K562 (cell line): ENCODE measurements around the gene ADGRG1. TPM values are rescaled to one million over a fixed set of nuclear protein-coding genes. Genes with fewer than 3 reads are reported as not detected.
A peak's percentile ranks its signal among the peaks of the same experiment; 100 is the strongest.

Experiments used
- BMI1 ChIP-seq: fragments of 150-350 bp; IDR thresholded peaks from 2 replicates; pipeline ENCODE4 v1.6.1; 2014; ENCODE audit warnings: low read length
- EP300 ChIP-seq: IDR thresholded peaks from 2 replicates; pipeline ENCODE4 v1.6.1; 2012; ENCODE audit warnings: low read length, improper control_type of control experiment
- GTF2E2 ChIP-seq: fragments of 200-800 bp; sonication (Bioruptor generic); IDR thresholded peaks from 2 replicates; pipeline ENCODE4 v1.6.1; 2016; ENCODE audit warnings: missing genetic modification characterization, missing compliant biosample characterization
- HINFP ChIP-seq: fragments of 450-650 bp; conservative IDR thresholded peaks from 2 replicates; pipeline ENCODE4 v1.6.1; 2016; ENCODE audit warnings: missing genetic modification characterization, low read depth, mild to moderate bottlenecking, control low read depth, missing compliant biosample characterization
- HOMEZ ChIP-seq: fragments of 250-450 bp; sonication (Bioruptor Pico); IDR thresholded peaks from 2 replicates; pipeline ENCODE4 v1.4.0; 2020; ENCODE audit warnings: mild to moderate bottlenecking, moderate library complexity
- KAT8 ChIP-seq: fragments of 450-650 bp; IDR thresholded peaks from 2 replicates; pipeline ENCODE4 v1.6.1; 2016; ENCODE audit warnings: low read depth, mild to moderate bottlenecking
- KLF13 ChIP-seq: fragments of 450-650 bp; IDR thresholded peaks from 2 replicates; pipeline ENCODE4 v1.6.1; 2016; ENCODE audit warnings: missing genetic modification characterization, low read depth, mild to moderate bottlenecking, missing compliant biosample characterization, moderate library complexity, borderline replicate concordance
- MTA2 ChIP-seq: fragments of 450-650 bp; IDR thresholded peaks from 2 replicates; pipeline ENCODE4 v1.6.1; 2016; ENCODE audit warnings: low read depth
- NKRF ChIP-seq: fragments of 450-650 bp; IDR thresholded peaks from 2 replicates; pipeline ENCODE4 v1.6.1; 2016; ENCODE audit warnings: borderline replicate concordance
- PKNOX1 ChIP-seq: fragments of 450-650 bp; IDR thresholded peaks from 2 replicates; pipeline ENCODE4 v1.6.1; 2016
- SMAD4 ChIP-seq: fragments of 250-450 bp; sonication (Bioruptor Pico); conservative IDR thresholded peaks from 2 replicates; pipeline ENCODE4 v1.8.0; 2021; ENCODE audit warnings: inconsistent platforms, mild to moderate bottlenecking, moderate library complexity
- SNAPC5 ChIP-seq: fragments of 250-450 bp; sonication (Bioruptor Pico); IDR thresholded peaks from 2 replicates; pipeline ENCODE4 v1.8.0; 2021; ENCODE audit warnings: moderate library complexity, mild to moderate bottlenecking, inconsistent platforms
- SREBF1 ChIP-seq: fragments of 150-350 bp; IDR thresholded peaks from 2 replicates; pipeline ENCODE4 v1.6.1; 2014; ENCODE audit warnings: antibody characterized with exemption, low read depth, low read length, borderline replicate concordance
- TAL1 ChIP-seq: fragments of 450-650 bp; IDR thresholded peaks from 2 replicates; pipeline ENCODE4 v1.6.1; 2016; ENCODE audit warnings: mild to moderate bottlenecking
- TBP ChIP-seq: optimal IDR thresholded peaks from 2 replicates; pipeline ENCODE3; 2011; ENCODE audit warnings: low read depth, low read length, improper control_type of control experiment
- TCFL5 ChIP-seq: fragments of 250-450 bp; sonication (Bioruptor Pico); conservative IDR thresholded peaks from 2 replicates; pipeline ENCODE4 v1.6.1; 2021; ENCODE audit warnings: mild to moderate bottlenecking, moderate library complexity, matching md5 sums
- TGIF2 ChIP-seq: sonication (generic); formaldehyde crosslinking; IDR thresholded peaks from 2 replicates; pipeline ENCODE4 v1.8.1; 2022; ENCODE audit warnings: mild to moderate bottlenecking, missing genetic modification reagents, moderate library complexity
- ZNF121 ChIP-seq: sonication (generic); formaldehyde crosslinking; conservative IDR thresholded peaks from 2 replicates; pipeline ENCODE4 v1.8.0; 2022; ENCODE audit warnings: missing genetic modification reagents
- ZNF212 ChIP-seq: fragments of 450-650 bp; formaldehyde crosslinking; IDR thresholded peaks from 2 replicates; pipeline ENCODE4 v1.4.0; 2020; ENCODE audit warnings: mild to moderate bottlenecking
- ZNF263 ChIP-seq: sonication (generic); formaldehyde crosslinking; IDR thresholded peaks from 2 replicates; pipeline ENCODE4 v1.8.0; 2022; ENCODE audit warnings: mild to moderate bottlenecking, missing genetic modification reagents, borderline replicate concordance
- ZNF354B ChIP-seq: fragments of 250-450 bp; sonication (Bioruptor Pico); IDR thresholded peaks from 2 replicates; pipeline ENCODE4 v1.4.0; 2020
- polyA plus RNA-seq, 8 experiments: library from polyadenylated mRNA; depleted of rRNA in 4 of 8; stranded (reverse) in 5 of 8; unstranded in 3 of 8; fragments of >200 nt; fragmentation: Nextera tagmentation in 2 of 8; fragmentation: Illumina TruSeq in 1 of 8; extraction: Ambion mirVana in 2 of 8; extraction: Trizol in 1 of 8; gene quantifications; 2 replicates each; pipeline versions ENCODE4 v1.2.1 to v1.2.3, GENCODE V29; 2011 to 2014; ENCODE audit warnings: inconsistent platforms in 1 of 8, missing spikeins in 1 of 8
- total RNA-seq, 7 experiments: library from RNA; depleted of rRNA in 6 of 7; stranded (reverse); fragments of >200 nt in 6 of 7; fragmentation: Illumina TruSeq in 2 of 7; extraction: Trizol in 2 of 7; gene quantifications; 2 replicates each; pipeline versions ENCODE4 v1.2.1 to v1.2.3, GENCODE V29; 2011 to 2021; ENCODE audit warnings: low replicate concordance in 1 of 7

Gene ADGRG1
- total and polyA plus RNA-seq, 9 of the 15 experiments (the other 6 are each of a cell fraction or from before 2014, with no cell fraction given) = 0.04 to 0.31 (median 0.16) TPM; not detected in 6

- TF ChIP-seq HINFP = no peak
- peak; percentile 26 for TF ChIP-seq TBP
- TF ChIP-seq PKNOX1 = peak; percentile 90
- peak; percentile 99 for TF ChIP-seq SMAD4 (CRISPR knock-in tag)
- peak; percentile 76 for TF ChIP-seq ZNF263 (CRISPR knock-in tag)
- TF ChIP-seq SREBF1 = no peak
- TF ChIP-seq EP300 = peak; percentile 99
- no peak for TF ChIP-seq SNAPC5 (CRISPR knock-in tag)
- peak; percentile 37; the same call in 1 of the 2 replicates for TF ChIP-seq TCFL5 (CRISPR knock-in tag)
- TF ChIP-seq ZNF212 = no peak
- TF ChIP-seq GTF2E2 (tag) = peak; percentile 66; the same call in 1 of the 2 replicates
- peak; percentile 100 for TF ChIP-seq TAL1
- no peak for TF ChIP-seq HOMEZ (CRISPR knock-in tag)
- no peak for TF ChIP-seq ZNF121 (CRISPR knock-in tag)
- peak; percentile 99 for TF ChIP-seq MTA2
- no peak for TF ChIP-seq TGIF2 (CRISPR knock-in tag)
- TF ChIP-seq KAT8 = no peak
- TF ChIP-seq ZNF354B (CRISPR knock-in tag) = no peak
- TF ChIP-seq KLF13 (tag) = no peak; the same call in 1 of the 2 replicates
- no peak for TF ChIP-seq NKRF
- no peak for TF ChIP-seq BMI1
These were observed 61.5 kb downstream of the ADGRG1 start (continued) for GRCh38 chr16:57689762-57690558.
